Prostate gland (tissue), 2 donors: ENCODE results near the gene DTX4. TPM values are rescaled to one million over a fixed set of nuclear protein-coding genes. Genes with fewer than 3 reads are reported as not detected.
"Not testable (repeated sequence)": the region's sequence is repeated elsewhere in the genome, so short reads cannot be mapped to it uniquely, and the experiment has no call there.

ENCODE experiments used
- DNase-seq: peaks from one replicate; pipeline ENCODE4 v3.0.0-alpha.2; 2019; ENCODE audit warnings: low spot score
- H3K27ac ChIP-seq, 2 donors: fragments of 200-600 bp; sonication (generic); 2 replicates each; pipeline ENCODE4 v1.5.1; 2017 to 2019
- H3K27me3 ChIP-seq: fragments of 200-600 bp; sonication (generic); replicated peaks from 2 replicates; pipeline ENCODE4 v1.5.1; 2019; ENCODE audit not compliant: insufficient read depth
- H3K36me3 ChIP-seq, 2 donors: fragments of 200-600 bp; sonication (generic); 1 replicate in 1 of 2; 2 replicates in 1 of 2; pipeline versions ENCODE4 v1.5.1 to v1.8.1; 2017 to 2019
- H3K4me1 ChIP-seq: fragments of 200-600 bp; sonication (generic); replicated peaks from 2 replicates; pipeline ENCODE4 v1.5.1; 2019
- H3K4me3 ChIP-seq, 2 donors: fragments of 200-600 bp; sonication (generic); 2 replicates each; pipeline ENCODE4 v1.5.1; 2017 to 2019
- H3K9me3 ChIP-seq: fragments of 200-600 bp; sonication (generic); 2 replicates; pipeline ENCODE4 v1.5.1; 2017
- POLR2A ChIP-seq: fragments of 450-650 bp; IDR thresholded peaks from one replicate; pipeline ENCODE4 v1.6.1; 2016; ENCODE audit warnings: antibody characterized with exemption, mild to moderate bottlenecking
- POLR2AphosphoS5 ChIP-seq: sonication (generic); formaldehyde crosslinking; IDR thresholded peaks from one replicate; pipeline ENCODE4 v1.6.1; 2017; ENCODE audit warnings: antibody characterized with exemption
- WGBS: methylation state at CpG from one replicate; pipeline ENCODE4 v1.1.5; 2018; 5-methylcytosine and 5-hydroxymethylcytosine counted together
- intact Hi-C: fragments of 100-400 bp; cut with DNase I; formaldehyde crosslinking; loops from one replicate; pipeline ENCODE4 v1.14.2; 2022
- total RNA-seq, 2 donors: library from RNA; depleted of rRNA; stranded (reverse); fragments of >200 nt; gene quantifications; one replicate each; pipeline ENCODE4 v1.1.0, GENCODE V29; 2016
- TF ChIP-seq, protein P1 (sequence below), 4 experiments: fragments of 200-600 bp in 2 of 4; fragments of 450-650 bp in 2 of 4; sonication (generic) in 2 of 4; IDR thresholded peaks; 1 replicate in 3 of 4; 2 replicates in 1 of 4; pipeline ENCODE4 v1.5.1; 2016 to 2019; ENCODE audit warnings: antibody characterized with exemption in 4 of 4, mild to moderate bottlenecking in 2 of 4, moderate library complexity in 2 of 4

Gene DTX4
- 10 to 100 TPM in 1 of 2 donors, 1 to 10 TPM in 1; 6.9 to 10.7 TPM for total RNA-seq

DNA sequence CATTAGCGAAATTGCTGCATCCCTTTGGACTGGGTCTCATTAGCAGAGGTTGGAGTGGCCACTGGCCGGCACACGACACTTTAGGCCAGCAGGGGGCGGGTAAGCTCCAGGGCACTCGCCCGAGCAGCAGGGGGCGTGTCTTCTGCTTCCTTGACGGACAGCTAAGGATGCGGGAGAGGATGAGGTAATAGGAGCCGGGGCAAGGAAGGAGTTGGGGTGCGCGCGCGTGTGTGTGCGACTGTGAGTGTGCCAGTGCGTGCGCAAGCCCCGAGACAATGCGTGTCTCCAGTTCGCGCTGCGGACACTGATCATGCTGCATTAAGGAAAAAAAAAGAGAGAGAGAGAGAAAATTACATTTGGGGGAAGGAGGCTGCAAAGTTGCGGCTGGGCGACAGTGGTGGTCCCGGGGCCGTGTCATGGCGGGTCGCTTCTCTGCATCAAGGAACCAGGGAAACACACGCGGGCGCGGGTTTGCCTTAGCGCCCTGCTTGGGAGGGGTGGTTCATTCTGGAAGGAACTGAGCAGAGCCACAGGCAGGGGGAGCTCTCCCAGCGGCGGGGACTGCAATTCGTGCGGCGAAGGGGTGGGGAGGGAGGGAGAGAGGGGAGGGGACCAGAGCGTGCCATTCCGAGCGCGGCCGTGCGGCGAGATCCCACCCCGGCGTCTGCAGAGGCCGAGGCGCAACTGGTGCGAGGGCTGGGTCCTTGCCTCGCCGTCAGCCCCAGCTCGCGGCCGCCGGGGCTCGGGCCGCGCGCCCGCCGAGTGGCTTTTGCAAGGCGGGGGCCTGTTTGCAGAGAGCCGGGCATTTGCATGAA lies at the start of gene DTX4:
DTX4 (plus strand) TSS at position 625 of the 815 bp plus-strand sequence. CDS start 464 bp downstream, outside the sequence.
- H3K27ac ChIP-seq = peak within 1 kb of the TSS; percentile 52 to 70
- TF ChIP-seq POLR2A = peak; percentile 48
- peak; percentile 62 for TF ChIP-seq POLR2AphosphoS5
- TF ChIP-seq, protein P1, sequence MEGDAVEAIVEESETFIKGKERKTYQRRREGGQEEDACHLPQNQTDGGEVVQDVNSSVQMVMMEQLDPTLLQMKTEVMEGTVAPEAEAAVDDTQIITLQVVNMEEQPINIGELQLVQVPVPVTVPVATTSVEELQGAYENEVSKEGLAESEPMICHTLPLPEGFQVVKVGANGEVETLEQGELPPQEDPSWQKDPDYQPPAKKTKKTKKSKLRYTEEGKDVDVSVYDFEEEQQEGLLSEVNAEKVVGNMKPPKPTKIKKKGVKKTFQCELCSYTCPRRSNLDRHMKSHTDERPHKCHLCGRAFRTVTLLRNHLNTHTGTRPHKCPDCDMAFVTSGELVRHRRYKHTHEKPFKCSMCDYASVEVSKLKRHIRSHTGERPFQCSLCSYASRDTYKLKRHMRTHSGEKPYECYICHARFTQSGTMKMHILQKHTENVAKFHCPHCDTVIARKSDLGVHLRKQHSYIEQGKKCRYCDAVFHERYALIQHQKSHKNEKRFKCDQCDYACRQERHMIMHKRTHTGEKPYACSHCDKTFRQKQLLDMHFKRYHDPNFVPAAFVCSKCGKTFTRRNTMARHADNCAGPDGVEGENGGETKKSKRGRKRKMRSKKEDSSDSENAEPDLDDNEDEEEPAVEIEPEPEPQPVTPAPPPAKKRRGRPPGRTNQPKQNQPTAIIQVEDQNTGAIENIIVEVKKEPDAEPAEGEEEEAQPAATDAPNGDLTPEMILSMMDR (IDR thresholded peaks at IDR 0.05) = peak; percentile 84 to 98 (median 96)
- no peaks in the 10 kb centered on the region for H3K9me3 ChIP-seq
- peak within 1 kb of the TSS; percentile 56 to 64 for H3K4me3 ChIP-seq
- no peaks in the 10 kb centered on the region for H3K27me3 ChIP-seq
- under 1% methylated on average over 46 of the region's 64 CpGs for WGBS
- DNase-seq = peak; percentile 91
- intact Hi-C loops = loop anchor here (1.0 to 5.0 kb wide), 2 partner anchors 35 to 111 kb away; no protein-coding TSS in a partner anchor
- H3K36me3 ChIP-seq = no peaks in the 10 kb centered on the region
- peaks cover 5% of the 10 kb centered on the region for H3K4me1 ChIP-seq

DNA sequence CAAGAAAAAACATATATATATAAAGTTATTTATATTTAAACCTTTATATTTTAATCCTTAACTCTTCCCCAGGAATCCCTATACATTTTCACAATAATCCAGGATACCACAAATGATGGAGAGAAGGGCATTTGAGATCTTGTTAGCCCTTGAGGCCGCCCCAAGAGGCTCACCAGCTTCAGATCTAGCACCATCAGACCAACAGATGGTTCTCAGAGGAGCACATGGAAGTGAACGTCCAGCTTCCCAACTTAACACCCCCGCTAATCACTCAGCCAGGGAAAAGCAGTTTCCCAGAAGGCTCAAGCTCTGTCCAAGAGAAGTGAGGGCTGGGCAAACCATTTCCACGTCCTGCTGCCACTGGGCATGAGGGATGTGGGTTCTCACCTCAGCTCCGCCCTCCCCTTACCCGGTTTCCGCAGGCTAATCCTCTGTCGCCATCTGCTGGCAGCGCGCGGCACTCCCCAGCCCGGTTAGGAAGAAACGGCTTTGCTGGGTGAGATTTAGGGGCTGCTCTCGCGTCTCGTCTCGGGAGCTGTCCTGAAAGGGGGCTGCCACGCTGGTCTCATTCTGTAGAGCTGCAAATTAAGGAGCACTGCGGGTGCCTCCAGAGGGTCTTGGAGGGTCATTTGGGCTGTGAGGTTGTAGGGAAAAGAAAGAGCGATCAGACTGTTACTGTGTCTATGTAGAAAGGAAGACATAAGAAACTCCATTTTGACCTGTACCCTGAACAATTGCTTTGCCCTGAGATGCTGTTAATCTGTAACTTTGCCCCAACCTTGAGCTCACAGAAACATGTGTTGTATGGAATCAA lies 36.1 kb upstream of the DTX4 start:
- Histone ChIP-seq H3K4me3 (no peak overlapping the region), H3K27me3 (no peaks in the 10 kb centered on the region), H3K36me3 (no peaks in the 10 kb centered on the region), H3K27ac (no peak overlapping the region), H3K9me3 (no peaks in the 10 kb centered on the region), H3K4me1 (no peaks in the 10 kb centered on the region)
- 15% methylated on average over 20 of the region's 20 CpGs for WGBS
- peak; percentile 73 for DNase-seq
- intact Hi-C loops = no loop called here
- TF ChIP-seq, protein P1 (IDR thresholded peaks at IDR 0.05) = peak; percentile 85 to 93 (median 92)
- TF ChIP-seq POLR2AphosphoS5 (peak; percentile 32), POLR2A (no peak)

GRCh38 chr11:59136551-59136950 lies 35.4 kb upstream of the DTX4 start:
- 81% methylated on average over 6 of the region's 6 CpGs for WGBS
- H3K36me3 ChIP-seq, H3K27ac ChIP-seq, intact Hi-C loops, H3K27me3 ChIP-seq, H3K4me3 ChIP-seq, H3K4me1 ChIP-seq, DNase-seq, H3K9me3 ChIP-seq: not testable (repeated sequence)

DNA sequence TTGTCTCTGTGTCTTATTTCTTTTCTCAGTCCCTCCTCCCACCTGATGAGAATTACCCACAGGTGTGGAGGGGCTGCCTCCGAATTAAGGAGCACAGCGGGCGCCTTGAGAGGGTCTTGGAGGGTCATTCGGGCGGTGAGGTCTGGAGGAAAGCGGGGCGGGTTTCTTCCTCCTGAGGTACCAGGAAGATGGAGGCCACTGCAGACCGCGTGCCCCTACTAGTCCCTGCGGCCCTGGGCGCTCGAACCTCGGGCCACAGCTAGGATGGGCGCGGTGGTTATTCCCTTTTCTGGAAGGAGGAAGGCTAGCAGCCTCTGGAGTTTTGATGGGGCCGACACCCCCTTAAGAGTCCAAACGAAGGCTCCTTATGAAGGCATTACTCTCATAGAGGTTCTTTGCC lies 34.7 kb upstream of the DTX4 start:
- no peak for DNase-seq
- no peaks in the 10 kb centered on the region for H3K27me3 ChIP-seq
- no peak overlapping the region for H3K4me3 ChIP-seq
- no peak overlapping the region for H3K27ac ChIP-seq
- H3K9me3 ChIP-seq = no peaks in the 10 kb centered on the region
- H3K36me3 ChIP-seq = no peaks in the 10 kb centered on the region
- WGBS = 96% methylated on average over 17 of the region's 17 CpGs
- no peaks in the 10 kb centered on the region for H3K4me1 ChIP-seq
- TF ChIP-seq POLR2A (no peak), POLR2AphosphoS5 (no peak)
- TF ChIP-seq, protein P1 (IDR thresholded peaks at IDR 0.05) = no peak
- intact Hi-C loops = no loop called here

- intact Hi-C loops = no loop called here
- Histone ChIP-seq H3K9me3 (no peaks in the 10 kb centered on the region), H3K4me3 (no peak overlapping the region), H3K36me3 (no peaks in the 10 kb centered on the region), H3K27ac (no peak overlapping the region), H3K4me1 (no peaks in the 10 kb centered on the region), H3K27me3 (no peaks in the 10 kb centered on the region)
- DNase-seq = no peak
- 58% methylated on average over 2 of the region's 2 CpGs for WGBS
- TF ChIP-seq, protein P1 (IDR thresholded peaks at IDR 0.05) = no peak
- TF ChIP-seq POLR2AphosphoS5 = no peak
- no peak for TF ChIP-seq POLR2A
Measured at GRCh38 chr11:59138643-59139042, 33.3 kb upstream of the DTX4 start.
